HG02840 (cell line): ENCODE data around the gene CHMP2B.
"Not testable (repeated sequence)": the region's sequence is repeated elsewhere in the genome, so short reads cannot be mapped to it uniquely, and the experiment has no call there.

Source experiments
- ATAC-seq: cut with Tn5 transposase; IDR thresholded peaks from one replicate; pipeline ENCODE4 v1.9.1; 2021; ENCODE audit warnings: mild to moderate bottlenecking, moderate library complexity, moderate number of reproducible peaks; ENCODE audit not compliant: unreplicated experiment, low FRiP score

Gene CHMP2B

DNA sequence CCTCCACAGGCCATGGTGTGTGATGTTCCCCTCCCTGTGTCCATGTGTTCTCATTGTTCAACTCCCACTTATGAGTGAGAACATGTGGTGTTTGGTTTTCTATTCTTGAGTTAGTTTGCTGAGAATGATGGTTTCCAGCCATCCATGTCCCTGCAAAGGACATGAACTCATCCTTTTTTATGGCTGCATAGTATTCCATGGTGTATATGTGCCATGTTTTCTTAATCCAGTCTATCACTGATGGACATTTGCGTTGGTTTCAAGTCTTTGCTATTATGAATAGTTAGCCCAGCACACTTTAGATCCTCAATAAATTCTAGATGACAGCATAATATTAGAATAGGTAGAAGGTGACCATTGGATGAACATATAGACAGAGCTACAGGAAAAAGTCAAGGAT lies 77.9 kb downstream of the CHMP2B start:
- not testable (repeated sequence) for ATAC-seq
